SU-DHL-6 (cell line): ENCODE measurements around the gene ERVH48-1.
"Not testable (repeated sequence)": the region's sequence is repeated elsewhere in the genome, so short reads cannot be mapped to it uniquely, and the experiment has no call there.

Source experiments
- H2AFZ ChIP-seq: fragments of 200-600 bp; sonication (generic); 2 replicates; pipeline ENCODE4 v1.6.1; 2014; ENCODE audit warnings: low read depth, mild to moderate bottlenecking, moderate library complexity, mixed read lengths, antibody characterized with exemption, low read length; ENCODE audit not compliant: severe bottlenecking
- H3F3A ChIP-seq: fragments of 200-600 bp; shearing (Covaris generic); 2 replicates; pipeline ENCODE4 v1.6.0; 2016; ENCODE audit warnings: antibody characterized with exemption, mild to moderate bottlenecking; ENCODE audit not compliant: insufficient read depth
- H3K27ac ChIP-seq: fragments of 200-600 bp; sonication (generic); 2 replicates; pipeline ENCODE4 v1.5.1; 2016; ENCODE audit warnings: low read depth, mild to moderate bottlenecking, low read length, moderate library complexity, mixed read lengths
- H3K27me3 ChIP-seq: fragments of 200-600 bp; sonication (generic), shearing (Covaris generic); 2 replicates; pipeline ENCODE4 v1.6.0; 2014; ENCODE audit warnings: mild to moderate bottlenecking, low read length
- H3K36me3 ChIP-seq: fragments of 200-600 bp; sonication (generic); 2 replicates; pipeline ENCODE4 v1.6.1; 2014; ENCODE audit warnings: mild to moderate bottlenecking, low read length, mixed read lengths
- H3K4me2 ChIP-seq: fragments of 300-600, 200-600 bp; shearing (Covaris generic), sonication (generic); 2 replicates; pipeline ENCODE4 v1.6.0; 2014; ENCODE audit warnings: low read length, low read depth, mild to moderate bottlenecking; ENCODE audit not compliant: poor library complexity, severe bottlenecking
- H3K4me3 ChIP-seq: fragments of 200-600 bp; sonication (generic); 2 replicates; pipeline ENCODE4 v1.5.1; 2014; ENCODE audit warnings: antibody characterized with exemption, low read length, mild to moderate bottlenecking, mixed read lengths; ENCODE audit not compliant: insufficient read depth, poor library complexity, severe bottlenecking
- H3K79me2 ChIP-seq: fragments of 200-600 bp; sonication (generic); 2 replicates; pipeline ENCODE4 v1.6.1; 2014; ENCODE audit warnings: mild to moderate bottlenecking, low read length, moderate library complexity; ENCODE audit not compliant: insufficient read depth
- H3K9ac ChIP-seq: fragments of 200-600 bp; sonication (generic); 2 replicates; pipeline ENCODE4 v1.7.0; 2014; ENCODE audit warnings: mild to moderate bottlenecking, low read length
- H3K9me2 ChIP-seq: fragments of 200-600 bp; sonication (generic); replicated peaks from 2 replicates; pipeline ENCODE4 v1.6.1; 2014; ENCODE audit warnings: low read length; ENCODE audit not compliant: insufficient read depth
- H3K9me3 ChIP-seq: fragments of 200-600 bp; sonication (generic); 2 replicates; pipeline ENCODE4 v1.6.1; 2014; ENCODE audit warnings: low read length, mixed read lengths; ENCODE audit not compliant: insufficient read depth
- H4K20me1 ChIP-seq: fragments of 200-600 bp; sonication (generic); 2 replicates; pipeline ENCODE4 v1.6.1; 2014; ENCODE audit warnings: low read depth, mild to moderate bottlenecking, antibody characterized with exemption, low read length, moderate library complexity, mixed read lengths
- EZH2phosphoT487 ChIP-seq: fragments of 200-600 bp; sonication (generic), shearing (Covaris generic); conservative IDR thresholded peaks from 2 replicates; pipeline ENCODE4 v1.6.1; 2018; ENCODE audit warnings: mild to moderate bottlenecking, antibody characterized with exemption, low read length, moderate library complexity, mixed read lengths
- TF ChIP-seq, protein P1 (sequence below): fragments of 200-600 bp; sonication (generic); IDR thresholded peaks from one replicate; pipeline ENCODE4 v1.5.1; 2017; ENCODE audit warnings: antibody characterized with exemption, mild to moderate bottlenecking, low read length, moderate library complexity; ENCODE audit not compliant: insufficient read depth, poor library complexity, severe bottlenecking

ERVH48-1 gene

DNA sequence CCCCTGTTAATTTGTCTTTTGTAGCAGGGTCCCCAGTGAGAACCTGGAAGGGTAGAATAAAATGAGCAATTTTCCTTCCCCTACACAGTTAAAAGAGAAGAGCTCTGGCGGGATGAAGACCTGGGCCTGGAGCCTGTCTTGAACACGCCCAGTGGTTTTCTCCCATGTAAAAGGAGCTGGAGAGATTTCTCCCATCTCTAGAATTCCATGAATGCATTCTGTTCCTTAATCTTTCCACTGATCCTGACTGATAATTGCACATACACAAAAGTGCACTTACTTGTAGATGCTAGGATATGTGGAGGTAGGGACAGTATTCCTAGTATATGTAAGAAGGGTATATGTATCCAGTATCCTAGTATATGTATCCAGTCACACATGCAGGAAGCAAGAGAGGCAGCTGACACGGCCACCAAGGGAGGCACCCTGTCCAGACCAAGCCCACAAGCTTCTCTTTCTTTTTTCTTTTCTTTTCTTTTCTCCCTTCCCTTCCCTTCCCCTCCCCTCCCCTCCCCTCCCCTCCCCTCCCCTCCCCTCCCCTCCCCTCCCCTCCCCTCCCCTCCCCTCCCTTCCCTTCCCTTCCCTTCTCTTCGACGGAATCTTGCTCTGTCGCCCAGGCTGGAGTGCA lies 37.1 kb upstream of the ERVH48-1 start:
- Histone ChIP-seq H3K9ac (no peak overlapping the region), H3F3A (no peaks in the 10 kb centered on the region), H3K4me2 (no peak overlapping the region), H3K79me2 (no peaks in the 10 kb centered on the region), H3K9me2 (no peaks in the 10 kb centered on the region), H3K36me3 (no peaks in the 10 kb centered on the region), H3K4me3 (no peak overlapping the region), H3K27ac (no peak overlapping the region), H4K20me1 (no peaks in the 10 kb centered on the region), H2AFZ (no peak overlapping the region), H3K27me3 (no peaks in the 10 kb centered on the region), H3K9me3 (no peaks in the 10 kb centered on the region)
- no peak for TF ChIP-seq EZH2phosphoT487
- TF ChIP-seq, protein P1, sequence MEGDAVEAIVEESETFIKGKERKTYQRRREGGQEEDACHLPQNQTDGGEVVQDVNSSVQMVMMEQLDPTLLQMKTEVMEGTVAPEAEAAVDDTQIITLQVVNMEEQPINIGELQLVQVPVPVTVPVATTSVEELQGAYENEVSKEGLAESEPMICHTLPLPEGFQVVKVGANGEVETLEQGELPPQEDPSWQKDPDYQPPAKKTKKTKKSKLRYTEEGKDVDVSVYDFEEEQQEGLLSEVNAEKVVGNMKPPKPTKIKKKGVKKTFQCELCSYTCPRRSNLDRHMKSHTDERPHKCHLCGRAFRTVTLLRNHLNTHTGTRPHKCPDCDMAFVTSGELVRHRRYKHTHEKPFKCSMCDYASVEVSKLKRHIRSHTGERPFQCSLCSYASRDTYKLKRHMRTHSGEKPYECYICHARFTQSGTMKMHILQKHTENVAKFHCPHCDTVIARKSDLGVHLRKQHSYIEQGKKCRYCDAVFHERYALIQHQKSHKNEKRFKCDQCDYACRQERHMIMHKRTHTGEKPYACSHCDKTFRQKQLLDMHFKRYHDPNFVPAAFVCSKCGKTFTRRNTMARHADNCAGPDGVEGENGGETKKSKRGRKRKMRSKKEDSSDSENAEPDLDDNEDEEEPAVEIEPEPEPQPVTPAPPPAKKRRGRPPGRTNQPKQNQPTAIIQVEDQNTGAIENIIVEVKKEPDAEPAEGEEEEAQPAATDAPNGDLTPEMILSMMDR = no peak

DNA sequence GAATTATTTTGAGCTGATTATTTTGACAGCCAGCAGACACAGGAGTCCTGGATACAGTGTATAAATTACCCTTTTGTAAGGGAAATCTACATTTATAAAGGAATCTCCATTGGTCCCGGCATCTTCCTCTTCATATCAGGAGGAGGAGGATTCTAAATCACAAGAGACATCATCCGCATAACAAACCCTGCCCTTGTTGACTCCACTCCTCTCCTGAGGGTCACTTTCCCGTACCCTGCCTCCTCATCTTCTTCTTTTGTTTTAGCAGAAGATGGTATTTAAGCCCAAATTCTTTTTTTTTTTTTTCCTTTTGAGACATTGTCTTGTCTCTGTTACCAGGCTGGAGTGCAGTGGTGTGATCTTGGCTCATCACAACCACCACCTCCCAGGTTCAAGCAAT lies 34.3 kb upstream of the ERVH48-1 start:
- TF ChIP-seq, protein P1 = no peak
- TF ChIP-seq EZH2phosphoT487 = no peak
- Histone ChIP-seq H2AFZ (no peak overlapping the region), H3K9ac (no peak overlapping the region)

DNA sequence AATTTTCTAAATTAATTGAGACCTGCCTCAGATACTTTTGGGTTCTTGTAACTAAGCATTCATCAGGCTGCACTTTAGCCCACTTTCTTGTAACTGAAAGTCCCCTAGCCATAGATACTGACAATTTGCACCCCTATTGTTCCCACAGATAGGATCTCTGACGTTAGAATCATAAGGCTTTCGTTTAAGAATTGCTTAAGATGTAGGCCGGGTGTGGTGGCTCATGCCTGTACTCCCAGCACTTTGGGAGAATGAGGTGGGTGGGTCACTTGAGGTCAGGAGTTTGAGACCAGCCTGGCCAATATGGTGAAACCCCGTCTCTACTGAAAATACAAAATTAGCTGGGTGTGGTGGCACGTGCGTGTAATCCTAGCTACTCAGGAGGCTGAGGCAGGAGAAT lies 32.7 kb upstream of the ERVH48-1 start:
- not testable (repeated sequence) for H3K27me3 ChIP-seq, H4K20me1 ChIP-seq, H3K4me3 ChIP-seq, H3K79me2 ChIP-seq, H3K4me2 ChIP-seq, H2AFZ ChIP-seq, H3F3A ChIP-seq, H3K9ac ChIP-seq, H3K36me3 ChIP-seq, H3K27ac ChIP-seq, H3K9me3 ChIP-seq, H3K9me2 ChIP-seq

More for the DNA sequence above, 34.3 kb upstream of the ERVH48-1 start:
- Histone ChIP-seq H3K4me2 (no peak overlapping the region), H3K27ac (no peak overlapping the region), H3K4me3 (no peak overlapping the region), H3K9me3 (no peaks in the 10 kb centered on the region), H3K79me2 (no peaks in the 10 kb centered on the region), H3K27me3 (no peaks in the 10 kb centered on the region), H3K9me2 (no peaks in the 10 kb centered on the region), H3K36me3 (no peaks in the 10 kb centered on the region), H3F3A (no peaks in the 10 kb centered on the region), H4K20me1 (no peaks in the 10 kb centered on the region)

DNA sequence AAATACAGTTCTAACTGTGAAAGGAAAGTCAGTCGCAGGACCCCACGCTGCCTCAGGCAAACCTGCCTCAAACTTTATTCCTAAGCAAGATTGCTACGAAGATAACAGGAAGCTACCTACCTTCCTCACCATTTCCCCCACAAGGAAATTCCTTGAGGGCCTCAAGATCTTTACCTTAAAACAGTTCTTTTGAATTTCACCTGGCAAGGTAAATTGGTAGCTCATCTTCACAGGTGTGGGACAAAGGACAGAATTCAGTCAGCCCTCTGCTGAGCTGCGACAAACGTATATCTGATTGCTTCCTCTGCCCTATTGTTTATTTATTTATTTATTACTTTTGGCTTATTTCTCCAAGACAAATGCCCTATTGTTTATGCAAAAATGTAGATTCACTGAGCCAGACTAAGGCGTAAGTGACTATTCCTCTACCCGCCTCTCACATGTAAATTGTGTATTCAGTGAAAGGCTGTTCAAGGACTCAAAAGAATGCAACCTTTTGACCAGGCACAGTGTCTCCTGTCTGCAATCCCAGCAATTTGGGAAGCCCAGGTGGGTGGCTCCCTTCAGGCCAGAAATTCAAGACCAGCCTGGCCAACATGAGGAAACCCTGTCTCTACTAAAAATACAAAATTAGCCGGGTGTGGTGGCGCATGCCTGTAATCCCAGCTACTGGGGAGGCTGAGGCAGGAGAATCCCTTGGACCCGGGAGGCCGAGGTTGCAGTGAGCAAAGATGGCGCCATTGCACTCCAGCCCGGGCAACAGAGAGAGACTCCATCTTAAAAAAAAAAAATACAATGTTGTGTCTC lies 31.6 kb upstream of the ERVH48-1 start:
- Histone ChIP-seq H3K9me2 (no peaks in the 10 kb centered on the region), H3K27me3 (no peaks in the 10 kb centered on the region), H3K36me3 (no peaks in the 10 kb centered on the region), H3K27ac (no peak overlapping the region), H3K9ac (no peak overlapping the region), H3K9me3 (no peaks in the 10 kb centered on the region), H4K20me1 (no peaks in the 10 kb centered on the region), H2AFZ (no peak overlapping the region), H3K79me2 (no peaks in the 10 kb centered on the region), H3K4me3 (no peak overlapping the region), H3K4me2 (no peak overlapping the region), H3F3A (no peaks in the 10 kb centered on the region)
- TF ChIP-seq EZH2phosphoT487 = no peak
- TF ChIP-seq, protein P1 = no peak

DNA sequence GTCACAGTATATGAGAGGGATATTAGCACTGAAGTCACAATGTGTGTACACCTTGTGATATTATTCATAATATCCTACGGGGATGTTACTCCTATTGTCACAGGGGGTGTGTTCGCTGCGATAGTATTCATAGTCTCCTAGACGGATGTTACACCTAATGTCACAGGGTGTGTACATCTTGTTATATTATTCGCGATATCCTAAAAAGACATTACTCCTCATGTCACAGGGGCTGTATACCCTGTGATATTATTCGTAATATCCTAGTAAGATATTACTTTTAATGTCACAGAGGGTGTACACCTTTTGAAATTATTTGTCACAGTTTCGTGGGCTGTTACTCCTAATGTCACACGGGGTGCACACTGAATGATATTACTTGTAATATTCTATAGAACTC lies 25.8 kb upstream of the ERVH48-1 start:
- not testable (repeated sequence) for H3K27me3 ChIP-seq, H3K9me2 ChIP-seq, H3K36me3 ChIP-seq, H3K9me3 ChIP-seq, H3K4me2 ChIP-seq, H3K9ac ChIP-seq, H4K20me1 ChIP-seq, H2AFZ ChIP-seq, H3K4me3 ChIP-seq, H3F3A ChIP-seq, H3K79me2 ChIP-seq, H3K27ac ChIP-seq
